Mucosa of descending colon (tissue), 3 donors: Measurements from ENCODE around the gene HYAL1. TPM values are rescaled to one million over a fixed set of nuclear protein-coding genes. Genes with fewer than 3 reads are reported as not detected.
A peak's percentile ranks its signal among the peaks of the same experiment; 100 is the strongest.

Experiments used
- ATAC-seq: fragments of 200-7000 bp; cut with Tn5 transposase; one replicate; pipeline ENCODE4 v1.9.1; 2020; ENCODE audit warnings: mild to moderate bottlenecking, moderate library complexity
- DNase-seq, 3 donors: peaks; one replicate each; pipeline ENCODE4 v3.0.0-alpha.2; 2020
- H3K36me3 ChIP-seq: fragments of 200-600 bp; one replicate; pipeline ENCODE4 v1.8.0; 2021; ENCODE audit warnings: low read depth, mild to moderate bottlenecking
- H3K4me1 ChIP-seq: fragments of 200-600 bp; one replicate; pipeline ENCODE4 v1.8.0; 2021; ENCODE audit warnings: low read depth, mild to moderate bottlenecking
- H3K4me3 ChIP-seq: fragments of 200-600 bp; one replicate; pipeline ENCODE4 v1.8.0; 2021; ENCODE audit warnings: mild to moderate bottlenecking
- H3K9me3 ChIP-seq: fragments of 200-600 bp; one replicate; pipeline ENCODE4 v1.8.0; 2021; ENCODE audit warnings: mild to moderate bottlenecking
- intact Hi-C, 2 donors: fragments of 100-400 bp; cut with DNase I in 1 of 2; cut with micrococcal nuclease in 1 of 2; formaldehyde crosslinking; loops; one replicate each; pipeline versions ENCODE4 v1.11.0 to v1.11.1; 2022; cut with DNase I, micrococcal nuclease
- total RNA-seq, 3 donors: library from RNA; stranded (reverse); fragmentation: NEBNext Ultra II Directional in 2 of 3; extraction: Animal tissue kit (Norgen Biotek cat#: 25700) in 2 of 3; gene quantifications; one replicate each; pipeline versions ENCODE4 v1.2.1 to v1.2.4, GENCODE V29; 2021 to 2023
- TF ChIP-seq, protein P1 (sequence below): fragments of 200-600 bp; IDR thresholded peaks from one replicate; pipeline ENCODE4 v1.8.0; 2022; ENCODE audit warnings: antibody characterized with exemption, mild to moderate bottlenecking
- donor health status: DM: no; HTN: no; CAD: no; lungs with moderate emphysema.
- donor health status: DM: no; HTN: no; CAD: no.
- donor health status: DM: no; HTN: yes; CAD: no.

HYAL1 gene
- total RNA-seq, 3 donors from 2014 or later: 5.3 to 10.0 (median 7.0) TPM

DNA sequence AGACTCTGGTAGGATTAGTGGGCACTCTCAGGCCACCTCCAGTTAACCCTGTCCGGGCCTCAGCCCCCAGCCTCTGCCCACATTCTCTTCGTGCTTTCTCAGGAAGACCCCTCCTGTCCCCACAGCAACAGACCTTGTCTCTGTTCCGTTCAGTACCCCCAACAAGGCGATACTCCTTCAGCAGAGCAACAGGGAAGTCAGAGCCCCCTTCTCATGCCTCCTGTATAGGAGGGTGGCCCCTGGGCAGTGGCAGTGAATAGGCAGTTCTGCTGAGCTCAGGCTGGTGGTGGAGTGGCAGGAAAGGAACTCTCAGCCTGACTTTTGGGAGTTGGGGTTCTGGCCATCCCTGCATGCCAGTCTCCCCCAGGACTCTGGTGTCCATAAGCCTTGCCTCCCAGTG, 33.9 kb downstream of the HYAL1 start:
- no peak for ATAC-seq
- TF ChIP-seq, protein P1, sequence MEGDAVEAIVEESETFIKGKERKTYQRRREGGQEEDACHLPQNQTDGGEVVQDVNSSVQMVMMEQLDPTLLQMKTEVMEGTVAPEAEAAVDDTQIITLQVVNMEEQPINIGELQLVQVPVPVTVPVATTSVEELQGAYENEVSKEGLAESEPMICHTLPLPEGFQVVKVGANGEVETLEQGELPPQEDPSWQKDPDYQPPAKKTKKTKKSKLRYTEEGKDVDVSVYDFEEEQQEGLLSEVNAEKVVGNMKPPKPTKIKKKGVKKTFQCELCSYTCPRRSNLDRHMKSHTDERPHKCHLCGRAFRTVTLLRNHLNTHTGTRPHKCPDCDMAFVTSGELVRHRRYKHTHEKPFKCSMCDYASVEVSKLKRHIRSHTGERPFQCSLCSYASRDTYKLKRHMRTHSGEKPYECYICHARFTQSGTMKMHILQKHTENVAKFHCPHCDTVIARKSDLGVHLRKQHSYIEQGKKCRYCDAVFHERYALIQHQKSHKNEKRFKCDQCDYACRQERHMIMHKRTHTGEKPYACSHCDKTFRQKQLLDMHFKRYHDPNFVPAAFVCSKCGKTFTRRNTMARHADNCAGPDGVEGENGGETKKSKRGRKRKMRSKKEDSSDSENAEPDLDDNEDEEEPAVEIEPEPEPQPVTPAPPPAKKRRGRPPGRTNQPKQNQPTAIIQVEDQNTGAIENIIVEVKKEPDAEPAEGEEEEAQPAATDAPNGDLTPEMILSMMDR: no peak
- DNase-seq: no peak

DNA sequence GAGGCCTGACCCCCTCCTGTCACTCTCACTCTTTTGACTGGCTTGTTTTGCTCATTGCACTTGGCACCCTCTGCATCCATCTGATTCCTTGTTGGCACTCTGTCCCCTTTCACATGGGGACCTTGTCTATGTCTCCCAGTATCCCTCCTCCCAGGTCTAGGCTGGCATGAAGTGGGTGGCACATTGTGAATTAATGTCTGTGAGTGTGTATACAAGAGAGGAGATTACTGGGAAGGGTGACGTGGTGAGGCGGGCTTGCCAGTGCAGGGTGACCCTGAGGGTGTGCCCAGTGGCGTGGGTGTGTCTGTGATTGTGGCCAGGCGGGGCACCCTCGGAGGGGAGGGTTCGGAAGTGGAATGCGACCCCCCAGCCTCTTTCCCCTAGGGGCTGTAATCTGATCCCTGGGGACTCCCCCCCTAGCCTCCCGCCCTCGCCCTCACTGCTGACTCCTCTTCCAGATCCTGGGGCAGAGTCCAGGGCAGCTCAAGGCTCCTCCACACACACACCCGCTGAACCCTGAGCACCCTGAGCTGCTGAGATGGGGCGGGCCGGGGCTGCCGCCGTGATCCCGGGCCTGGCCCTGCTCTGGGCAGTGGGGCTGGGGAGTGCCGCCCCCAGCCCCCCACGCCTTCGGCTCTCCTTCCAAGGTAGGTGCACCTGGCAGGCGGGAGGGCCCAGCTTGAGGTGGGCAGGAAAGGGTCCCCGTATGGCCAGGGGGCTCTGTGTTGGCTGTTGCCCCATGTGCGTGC, 34.5 kb downstream of the HYAL1 start, which contains the start of gene SEMA3B:
Gene SEMA3B (plus strand): TSS at position 445 of the 749 bp plus-strand sequence. CDS start 94 bp downstream, at position 539.
- ATAC-seq (peak; percentile 76), DNase-seq (peak; percentile 88 to 92 (median 89))
- Histone ChIP-seq H3K36me3 (no peaks in the 10 kb centered on the region), H3K4me3 (no peak within 1 kb of the TSS), H3K9me3 (no peaks in the 10 kb centered on the region), H3K4me1 (peaks cover 56% of the 10 kb centered on the region)
- intact Hi-C loops: no loop called here
- TF ChIP-seq, protein P1: no peak

More for the DNA sequence above, 33.9 kb downstream of the HYAL1 start:
- intact Hi-C loops: no loop called here
- Histone ChIP-seq H3K4me3 (no peak overlapping the region), H3K9me3 (no peaks in the 10 kb centered on the region), H3K4me1 (peaks cover 56% of the 10 kb centered on the region), H3K36me3 (no peaks in the 10 kb centered on the region)

DNA sequence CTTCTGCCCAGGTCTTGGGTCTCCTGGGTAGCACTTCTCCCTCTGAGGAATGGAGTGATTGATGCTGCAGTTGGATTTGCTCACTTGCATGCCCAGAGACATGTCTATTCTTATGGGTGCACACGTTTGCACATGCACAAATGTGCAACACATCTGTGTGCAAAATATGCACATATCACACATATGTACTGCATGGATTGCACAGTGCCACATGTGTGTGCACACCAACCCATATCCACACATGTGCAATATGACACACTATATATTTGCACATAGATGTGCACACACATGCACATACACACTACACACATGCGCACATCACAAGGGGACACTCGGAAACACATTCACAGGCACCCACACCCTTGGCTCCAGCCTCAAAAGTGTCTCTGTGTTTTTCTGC, 35.1 kb downstream of the HYAL1 start:
- intact Hi-C loops: no loop called here
- ATAC-seq (no peak), DNase-seq (no peak)
- Histone ChIP-seq H3K9me3 (no peaks in the 10 kb centered on the region), H3K4me3 (no peak overlapping the region), H3K36me3 (no peaks in the 10 kb centered on the region), H3K4me1 (peaks cover 51% of the 10 kb centered on the region)
- TF ChIP-seq, protein P1: no peak

DNA sequence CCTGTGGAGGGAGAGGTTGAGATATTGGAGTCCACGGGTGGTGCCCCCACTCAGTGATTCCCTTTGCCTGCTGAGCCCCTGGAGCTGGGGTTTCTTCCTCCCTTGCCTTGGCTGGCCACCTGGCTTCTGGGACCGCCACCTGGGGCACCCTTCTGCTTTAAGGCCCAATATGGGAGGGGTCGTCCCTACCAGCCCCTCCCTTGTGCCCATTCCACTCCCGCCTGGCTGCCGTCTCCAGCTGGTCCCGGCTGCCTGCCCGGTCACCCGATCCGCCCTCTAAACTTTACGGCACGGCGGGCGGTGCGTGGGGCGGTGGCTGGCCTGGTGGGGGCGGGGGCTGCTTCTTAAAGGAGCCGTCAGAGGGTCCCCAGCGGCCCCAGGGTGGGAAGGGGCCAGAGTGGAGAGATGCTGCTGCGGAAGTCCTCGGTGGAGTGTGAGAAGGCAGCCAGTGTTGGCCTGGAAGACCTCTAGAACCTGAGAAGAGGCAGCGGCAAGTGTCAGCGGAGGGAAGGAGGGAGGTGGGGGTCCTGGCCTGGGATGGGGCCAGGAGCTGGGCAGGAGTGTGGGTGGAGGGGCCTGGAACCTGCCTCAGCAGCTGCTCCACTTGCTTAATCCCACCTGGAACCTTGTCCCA, 36.0 kb downstream of the HYAL1 start:
- TF ChIP-seq, protein P1: no peak
- peak; percentile 84 to 87 (median 85) for DNase-seq
- ATAC-seq: peak; percentile 63
- intact Hi-C loops: no loop called here
- Histone ChIP-seq H3K4me1 (peaks cover 45% of the 10 kb centered on the region), H3K9me3 (no peaks in the 10 kb centered on the region), H3K36me3 (no peaks in the 10 kb centered on the region), H3K4me3 (peak overlapping the region; percentile 7)

DNA sequence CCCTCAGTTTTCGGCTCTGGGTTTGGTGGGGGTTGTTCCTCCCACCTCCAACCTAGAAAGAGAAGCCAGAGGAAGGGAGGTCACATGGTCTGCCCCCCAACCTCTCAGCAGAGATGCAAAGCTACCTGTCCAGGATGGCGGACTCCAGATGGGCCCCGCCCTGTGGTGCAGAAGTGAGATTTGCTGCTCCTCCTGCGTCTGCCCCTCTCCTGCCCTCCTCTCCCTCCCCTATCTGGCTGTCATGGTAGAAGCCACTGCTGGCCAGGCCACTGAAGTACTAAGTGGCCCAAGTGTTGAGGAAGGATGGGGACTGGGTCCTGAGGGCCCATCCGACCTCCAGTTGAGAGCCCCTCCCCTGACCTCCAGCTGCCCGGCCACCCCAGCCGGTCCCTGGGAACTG, 36.5 kb downstream of the HYAL1 start:
- ATAC-seq (no peak), DNase-seq (peak in 2 of 3 donors; percentile 53 to 60)
- peak overlapping the region; percentile 7 for H3K4me3 ChIP-seq
- TF ChIP-seq, protein P1: no peak
- H3K4me1 ChIP-seq: peaks cover 45% of the 10 kb centered on the region
- intact Hi-C loops: no loop called here
- H3K9me3 ChIP-seq: no peaks in the 10 kb centered on the region
- no peaks in the 10 kb centered on the region for H3K36me3 ChIP-seq
